GM18507 (cell line): ENCODE data around the gene NPIPB4.
"Not testable (repeated sequence)": the region's sequence is repeated elsewhere in the genome, so short reads cannot be mapped to it uniquely, and the experiment has no call there.

ENCODE experiments used
- DNase-seq: peaks from one replicate; pipeline ENCODE4 v3.0.0; 2011; ENCODE audit warnings: low read depth; ENCODE audit not compliant: insufficient read length; ENCODE audit errors: extremely low spot score
- FAIRE-seq: peaks from 2 replicates; lab custom pipeline; 2011; peaks lifted over from hg19 to GRCh38; lab: Jason Lieb, UNC

The NPIPB4 gene

GRCh38 chr16:21793310-21793709 lies 64.2 kb downstream of the NPIPB4 start:
- DNase-seq, FAIRE-seq: not testable (repeated sequence)

DNA sequence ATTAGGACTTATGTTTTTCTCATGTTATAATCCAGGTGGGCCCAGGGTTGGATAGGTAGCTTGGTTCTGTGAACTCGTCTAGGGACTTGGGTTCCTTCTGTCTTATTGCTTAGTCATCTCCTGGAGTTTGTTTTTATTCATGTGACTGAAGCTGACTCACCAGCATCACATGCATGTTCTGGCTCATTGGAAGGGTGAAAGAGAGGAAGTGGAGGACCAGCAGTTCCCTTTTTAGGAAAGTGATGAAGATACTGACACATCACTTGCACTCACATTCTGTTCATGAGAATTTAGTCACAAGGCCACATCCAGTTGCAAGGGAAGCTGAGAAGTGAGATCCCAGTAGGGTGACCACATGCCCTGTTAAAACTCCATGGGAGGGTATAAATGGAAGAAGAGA lies 67.0 kb downstream of the NPIPB4 start:
- not testable (repeated sequence) for DNase-seq
- peak; percentile 66 for FAIRE-seq
